Keratinocyte (primary cell): ENCODE data around the gene PCDHGB6. TPM values are rescaled to one million over a fixed set of nuclear protein-coding genes. Genes with fewer than 3 reads are reported as not detected.

Experiments
- DNase-seq: peaks from one replicate; pipeline ENCODE4 v3.0.0-alpha.2; 2011; ENCODE audit warnings: low read depth, missing footprints, low spot score
- FAIRE-seq: peaks from 2 replicates; lab custom pipeline; 2011; peaks lifted over from hg19 to GRCh38; lab: Jason Lieb, UNC
- H2AFZ ChIP-seq: 2 replicates; pipeline ENCODE4 v1.6.0; 2012; ENCODE audit warnings: low read length, control low read depth, inconsistent platforms; ENCODE audit not compliant: control insufficient read depth
- H3K27ac ChIP-seq: 2 replicates; pipeline ENCODE4 v1.5.1; 2011; ENCODE audit warnings: low read length; ENCODE audit not compliant: control insufficient read depth, insufficient read depth
- H3K27me3 ChIP-seq: 3 replicates; pipeline ENCODE4 v1.6.0; 2011; ENCODE audit warnings: low read length; ENCODE audit not compliant: control insufficient read depth, insufficient read depth; ENCODE audit errors: extremely low read depth
- H3K36me3 ChIP-seq, 2 experiments: 2 replicates in 1 of 2; 3 replicates in 1 of 2; pipeline ENCODE4 v1.5.1; 2011; ENCODE audit warnings: low read length in 2 of 2, mild to moderate bottlenecking in 1 of 2; ENCODE audit not compliant: control insufficient read depth in 2 of 2, insufficient read depth in 2 of 2; ENCODE audit errors: extremely low read depth in 1 of 2
- H3K4me1 ChIP-seq: 3 replicates; pipeline ENCODE4 v1.5.1; 2011; ENCODE audit warnings: low read length; ENCODE audit not compliant: control insufficient read depth, insufficient read depth; ENCODE audit errors: extremely low read depth
- H3K4me2 ChIP-seq: 3 replicates; pipeline ENCODE4 v1.6.0; 2011; ENCODE audit warnings: low read depth, low read length; ENCODE audit not compliant: control insufficient read depth, insufficient read depth; ENCODE audit errors: extremely low read depth
- H3K4me3 ChIP-seq, 3 experiments: fragments of 200-600 bp in 1 of 3; sonication (generic) in 1 of 3; 2 replicates in 2 of 3; 3 replicates in 1 of 3; pipeline ENCODE4 v1.5.1; 2011 to 2016; ENCODE audit warnings: low read length in 3 of 3, mild to moderate bottlenecking in 3 of 3, control low read depth in 2 of 3, inconsistent platforms in 1 of 3, low read depth in 1 of 3, mixed read lengths in 1 of 3, mixed run types in 1 of 3, moderate library complexity in 1 of 3; ENCODE audit not compliant: control insufficient read depth in 2 of 3, insufficient read depth in 2 of 3; ENCODE audit errors: extremely low read depth in 1 of 3
- H3K79me2 ChIP-seq: 2 replicates; pipeline ENCODE4 v1.6.0; 2012; ENCODE audit warnings: low read length; ENCODE audit not compliant: control insufficient read depth, insufficient read depth
- H3K9ac ChIP-seq: 3 replicates; pipeline ENCODE4 v1.6.0; 2011; ENCODE audit warnings: low read length; ENCODE audit not compliant: control insufficient read depth, insufficient read depth; ENCODE audit errors: extremely low read depth
- H3K9me1 ChIP-seq: 3 replicates; pipeline ENCODE4 v1.6.0; 2011; ENCODE audit warnings: low read length; ENCODE audit not compliant: control insufficient read depth, insufficient read depth; ENCODE audit errors: extremely low read depth
- H3K9me3 ChIP-seq: 2 replicates; pipeline ENCODE4 v1.5.1; 2012; ENCODE audit warnings: low read depth, low read length; ENCODE audit not compliant: control insufficient read depth
- H4K20me1 ChIP-seq: 3 replicates; pipeline ENCODE4 v1.6.0; 2011; ENCODE audit warnings: low read length; ENCODE audit not compliant: control insufficient read depth, insufficient read depth; ENCODE audit errors: extremely low read depth
- EZH2 ChIP-seq: IDR thresholded peaks from one replicate; pipeline ENCODE4 v1.6.1; 2012; ENCODE audit warnings: inconsistent platforms, mild to moderate bottlenecking, low read length, moderate library complexity
- dilution Hi-C: fragments of 300-500 bp; cut with MboI; formaldehyde crosslinking; loops from one replicate; pipeline ENCODE4 v1.7.0; 2020; ENCODE audit warnings: low sequenced_read_pairs; ENCODE audit not compliant: extremely low pct_ligation_motif_present
- polyA plus RNA-seq, 5 experiments: library from polyadenylated mRNA; depleted of rRNA in 3 of 5; stranded (reverse) in 3 of 5; stranded (forward) in 1 of 5; unstranded in 1 of 5; fragments of >200 nt; gene quantifications; 1 replicate in 1 of 5; 2 replicates in 3 of 5; 3 replicates in 1 of 5; pipeline versions ENCODE4 v1.2.1 to v1.2.3, GENCODE V29; 2011 to 2012; ENCODE audit warnings: missing spikeins in 2 of 5, low read depth in 1 of 5, low replicate concordance in 1 of 5
- TF ChIP-seq, protein P1 (sequence below), 3 experiments: IDR thresholded peaks in 1 of 3; conservative IDR thresholded peaks in 1 of 3; optimal IDR thresholded peaks in 1 of 3; 2 replicates in 2 of 3; 3 replicates in 1 of 3; pipeline versions ENCODE3 to v1.5.1; 2011; ENCODE audit warnings: low read length in 3 of 3, mild to moderate bottlenecking in 3 of 3, moderate library complexity in 2 of 3, control low read depth in 1 of 3, inconsistent platforms in 1 of 3; ENCODE audit not compliant: insufficient read depth in 2 of 3; ENCODE audit errors: extremely low read depth in 1 of 3

The PCDHGB6 gene
- polyA plus RNA-seq, 1 donor (not counting 4 experiments of a cell fraction or from before 2014, with no cell fraction given): 0.30 TPM

DNA sequence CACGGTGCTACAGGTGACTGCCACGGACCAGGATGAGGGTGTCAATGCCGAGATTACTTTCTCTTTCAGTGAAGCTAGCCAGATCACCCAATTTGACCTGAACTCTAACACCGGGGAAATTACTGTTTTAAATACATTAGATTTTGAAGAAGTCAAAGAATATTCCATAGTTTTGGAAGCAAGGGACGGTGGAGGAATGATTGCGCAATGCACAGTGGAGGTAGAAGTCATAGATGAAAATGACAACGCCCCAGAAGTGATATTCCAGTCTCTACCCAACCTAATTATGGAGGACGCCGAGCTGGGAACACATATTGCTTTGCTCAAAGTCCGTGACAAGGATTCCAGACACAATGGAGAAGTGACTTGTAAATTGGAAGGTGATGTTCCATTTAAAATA, 19.2 kb upstream of the PCDHGB6 start:
- Histone ChIP-seq H3K4me3 (no peak overlapping the region), H3K4me1 (no peaks in the 10 kb centered on the region), H4K20me1 (no peaks in the 10 kb centered on the region), H2AFZ (no peak overlapping the region), H3K4me2 (no peak overlapping the region), H3K36me3 (no peaks in the 10 kb centered on the region), H3K27ac (no peak overlapping the region), H3K9me3 (peaks cover 24% of the 10 kb centered on the region), H3K9ac (no peak overlapping the region), H3K79me2 (no peaks in the 10 kb centered on the region), H3K9me1 (no peaks in the 10 kb centered on the region), H3K27me3 (peaks cover 11% of the 10 kb centered on the region)
- dilution Hi-C loops: no loop called here
- TF ChIP-seq, protein P1, sequence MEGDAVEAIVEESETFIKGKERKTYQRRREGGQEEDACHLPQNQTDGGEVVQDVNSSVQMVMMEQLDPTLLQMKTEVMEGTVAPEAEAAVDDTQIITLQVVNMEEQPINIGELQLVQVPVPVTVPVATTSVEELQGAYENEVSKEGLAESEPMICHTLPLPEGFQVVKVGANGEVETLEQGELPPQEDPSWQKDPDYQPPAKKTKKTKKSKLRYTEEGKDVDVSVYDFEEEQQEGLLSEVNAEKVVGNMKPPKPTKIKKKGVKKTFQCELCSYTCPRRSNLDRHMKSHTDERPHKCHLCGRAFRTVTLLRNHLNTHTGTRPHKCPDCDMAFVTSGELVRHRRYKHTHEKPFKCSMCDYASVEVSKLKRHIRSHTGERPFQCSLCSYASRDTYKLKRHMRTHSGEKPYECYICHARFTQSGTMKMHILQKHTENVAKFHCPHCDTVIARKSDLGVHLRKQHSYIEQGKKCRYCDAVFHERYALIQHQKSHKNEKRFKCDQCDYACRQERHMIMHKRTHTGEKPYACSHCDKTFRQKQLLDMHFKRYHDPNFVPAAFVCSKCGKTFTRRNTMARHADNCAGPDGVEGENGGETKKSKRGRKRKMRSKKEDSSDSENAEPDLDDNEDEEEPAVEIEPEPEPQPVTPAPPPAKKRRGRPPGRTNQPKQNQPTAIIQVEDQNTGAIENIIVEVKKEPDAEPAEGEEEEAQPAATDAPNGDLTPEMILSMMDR (optimal IDR thresholded peaks at IDR 0.05 in 1 of 3, IDR thresholded peaks at IDR 0.05 in 1 of 3, conservative IDR thresholded peaks at IDR 0.05 in 1 of 3; ENCODE audit: extremely low read depth in 1 of 3, insufficient read depth in 2 of 3, low read length in 3 of 3): no peak
- no peak for TF ChIP-seq EZH2
- DNase-seq (no peak), FAIRE-seq (no peak)

DNA sequence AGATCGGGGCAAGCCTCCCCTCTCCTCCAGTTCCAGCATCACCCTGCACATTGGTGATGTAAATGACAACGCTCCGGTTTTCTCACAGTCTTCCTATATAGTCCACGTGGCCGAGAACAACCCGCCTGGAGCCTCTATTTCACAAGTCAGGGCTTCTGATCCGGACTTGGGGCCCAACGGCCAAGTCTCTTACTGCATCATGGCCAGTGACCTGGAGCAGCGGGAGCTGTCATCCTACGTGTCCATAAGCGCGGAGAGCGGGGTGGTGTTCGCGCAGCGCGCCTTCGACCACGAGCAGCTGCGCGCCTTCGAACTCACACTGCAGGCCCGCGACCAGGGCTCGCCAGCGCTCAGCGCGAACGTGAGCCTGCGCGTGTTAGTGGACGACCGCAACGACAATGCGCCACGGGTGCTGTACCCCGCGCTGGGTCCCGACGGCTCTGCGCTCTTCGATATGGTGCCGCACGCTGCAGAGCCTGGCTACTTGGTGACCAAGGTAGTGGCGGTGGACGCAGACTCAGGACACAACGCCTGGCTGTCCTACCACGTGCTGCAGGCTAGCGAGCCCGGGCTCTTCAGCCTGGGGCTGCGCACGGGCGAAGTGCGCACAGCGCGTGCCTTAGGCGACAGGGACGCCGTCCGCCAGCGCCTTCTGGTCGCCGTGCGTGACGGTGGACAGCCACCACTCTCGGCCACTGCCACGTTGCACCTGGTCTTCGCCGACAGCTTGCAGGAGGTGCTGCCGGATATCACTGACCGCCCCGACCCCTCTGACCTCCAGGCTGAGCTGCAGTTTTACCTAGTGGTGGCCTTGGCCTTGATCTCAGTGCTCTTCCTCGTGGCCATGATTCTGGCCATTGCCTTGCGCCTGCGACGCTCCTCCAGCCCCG, 18.4 kb upstream of the PCDHGB6 start:
- no peaks in the 10 kb centered on the region for H3K79me2 ChIP-seq
- no peak overlapping the region for H3K9ac ChIP-seq
- TF ChIP-seq, protein P1 (optimal IDR thresholded peaks at IDR 0.05 in 1 of 3, IDR thresholded peaks at IDR 0.05 in 1 of 3, conservative IDR thresholded peaks at IDR 0.05 in 1 of 3; ENCODE audit: extremely low read depth in 1 of 3, insufficient read depth in 2 of 3, low read length in 3 of 3): no peak
- H3K9me1 ChIP-seq: no peaks in the 10 kb centered on the region
- H2AFZ ChIP-seq: no peak overlapping the region
- dilution Hi-C loops: no loop called here
- H3K4me2 ChIP-seq: no peak overlapping the region
- no peaks in the 10 kb centered on the region for H4K20me1 ChIP-seq
- H3K27ac ChIP-seq: no peak overlapping the region
- H3K36me3 ChIP-seq: no peaks in the 10 kb centered on the region
- H3K4me3 ChIP-seq: no peak overlapping the region
- DNase-seq (no peak), FAIRE-seq (no peak)
- peaks cover 11% of the 10 kb centered on the region for H3K27me3 ChIP-seq
- H3K4me1 ChIP-seq: no peaks in the 10 kb centered on the region
- H3K9me3 ChIP-seq: peaks cover 27% of the 10 kb centered on the region
